Measurements from ENCODE around the gene MAP3K2.
A peak's percentile ranks its signal among the peaks of the same experiment; 100 is the strongest.

Gene MAP3K2

GRCh38 chr2:127387655-127388422 lies at the start of gene MAP3K2:
Gene MAP3K2, minus strand, starts transcription at chr2:127387975. Its CDS starts 44,846 bp downstream, at chr2:127343129.
- DNase-seq (ENCODE audit: low read depth in 2 of 2): peak; percentile 90 to 98

GRCh38 chr2:127437056-127437455 lies 49.3 kb upstream of the MAP3K2 start:
- no peak for DNase-seq (ENCODE audit: low read depth in 2 of 2)

GRCh38 chr2:127434515-127434914 lies 46.7 kb upstream of the MAP3K2 start:
- DNase-seq (ENCODE audit: low read depth in 2 of 2): no peak

- DNase-seq (ENCODE audit: low read depth in 2 of 2): no peak
Observed at GRCh38 chr2:127431408-127432023, 43.7 kb upstream of the MAP3K2 start.

- DNase-seq (ENCODE audit: low read depth in 2 of 2): no peak
Observed at GRCh38 chr2:127429844-127430425, 42.2 kb upstream of the MAP3K2 start.

GRCh38 chr2:127429291-127429690 lies 41.5 kb upstream of the MAP3K2 start:
- DNase-seq (ENCODE audit: low read depth in 2 of 2): no peak

GRCh38 chr2:127428815-127429109 lies 41.0 kb upstream of the MAP3K2 start:
- no peak for DNase-seq (ENCODE audit: low read depth in 2 of 2)

- DNase-seq (ENCODE audit: low read depth in 2 of 2): no peak
Observed at GRCh38 chr2:127428057-127428814, 40.5 kb upstream of the MAP3K2 start.

- no peak for DNase-seq (ENCODE audit: low read depth in 2 of 2)
Observed at GRCh38 chr2:127427376-127428056, 39.7 kb upstream of the MAP3K2 start.

GRCh38 chr2:127426501-127427354 lies 39.0 kb upstream of the MAP3K2 start:
- no peak for DNase-seq (ENCODE audit: low read depth in 2 of 2)

- no peak for DNase-seq (ENCODE audit: low read depth in 2 of 2)
Observed at GRCh38 chr2:127425540-127426490, 38.0 kb upstream of the MAP3K2 start.

GRCh38 chr2:127424598-127425520 lies 37.1 kb upstream of the MAP3K2 start:
- no peak for DNase-seq (ENCODE audit: low read depth in 2 of 2)

GRCh38 chr2:127423880-127424279 lies 36.1 kb upstream of the MAP3K2 start:
- DNase-seq (ENCODE audit: low read depth in 2 of 2): no peak

GRCh38 chr2:127423478-127423843 lies 35.7 kb upstream of the MAP3K2 start:
- DNase-seq (ENCODE audit: low read depth in 2 of 2): no peak

- no peak for DNase-seq (ENCODE audit: low read depth in 2 of 2)
Observed at GRCh38 chr2:127422559-127423477, 35.0 kb upstream of the MAP3K2 start.

GRCh38 chr2:127421871-127422558 lies 34.2 kb upstream of the MAP3K2 start:
- DNase-seq (ENCODE audit: low read depth in 2 of 2): no peak

Data from stimulated activated CD4-positive, alpha-beta T cell treated with anti-CD3 and anti-CD28 coated beads, Interleukin-4, amount 100 ng/mL, for 48 hours (primary cell).